AG04450 (cell line): Measurements from ENCODE around the gene LHX3. TPM values are rescaled to one million over a fixed set of nuclear protein-coding genes. Genes with fewer than 3 reads are reported as not detected.

Source experiments
- CTCF ChIA-PET: fragments of 300-600, 350-600 bp; formaldehyde crosslinking; extraction: SDS; loops from one replicate; lab custom pipeline; 2022; ENCODE audit warnings: antibody characterized with exemption, inconsistent platforms; lab: Charles Lee
- POLR2A ChIA-PET: fragments of 350-600 bp; formaldehyde crosslinking; extraction: SDS; loops from one replicate; lab custom pipeline; 2021; ENCODE audit warnings: antibody characterized with exemption, inconsistent platforms; lab: Yijun Ruan, JAX
- DNase-seq: peaks from one replicate; pipeline ENCODE4 v3.0.0-alpha.2; 2011; ENCODE audit warnings: low read depth, low spot score
- H3K27ac ChIP-seq: one replicate; pipeline ENCODE4 v1.5.1; 2012; ENCODE audit warnings: low read depth, low read length, control low read depth
- H3K27me3 ChIP-seq: one replicate; pipeline ENCODE4 v1.6.0; 2012; ENCODE audit warnings: low read length; ENCODE audit not compliant: control insufficient read depth, insufficient read depth
- H3K4me3 ChIP-seq: 2 replicates; pipeline ENCODE4 v1.5.1; 2011; ENCODE audit warnings: mild to moderate bottlenecking, low read depth, low read length, control low read depth
- H3K9me3 ChIP-seq: 2 replicates; pipeline ENCODE4 v1.5.1; 2012; ENCODE audit warnings: low read length; ENCODE audit not compliant: control insufficient read depth, insufficient read depth
- polyA plus RNA-seq: library from polyadenylated mRNA; depleted of rRNA; stranded (reverse); fragments of >200 nt; gene quantifications from 2 replicates; pipeline ENCODE4 v1.2.3, GENCODE V29; 2011
- TF ChIP-seq, protein P1 (sequence below): IDR thresholded peaks from 2 replicates; pipeline ENCODE4 v1.5.1; 2011; ENCODE audit warnings: low read depth, low read length, control low read depth, inconsistent platforms

Gene LHX3
- polyA plus RNA-seq, 1 experiment, result not detected

DNA sequence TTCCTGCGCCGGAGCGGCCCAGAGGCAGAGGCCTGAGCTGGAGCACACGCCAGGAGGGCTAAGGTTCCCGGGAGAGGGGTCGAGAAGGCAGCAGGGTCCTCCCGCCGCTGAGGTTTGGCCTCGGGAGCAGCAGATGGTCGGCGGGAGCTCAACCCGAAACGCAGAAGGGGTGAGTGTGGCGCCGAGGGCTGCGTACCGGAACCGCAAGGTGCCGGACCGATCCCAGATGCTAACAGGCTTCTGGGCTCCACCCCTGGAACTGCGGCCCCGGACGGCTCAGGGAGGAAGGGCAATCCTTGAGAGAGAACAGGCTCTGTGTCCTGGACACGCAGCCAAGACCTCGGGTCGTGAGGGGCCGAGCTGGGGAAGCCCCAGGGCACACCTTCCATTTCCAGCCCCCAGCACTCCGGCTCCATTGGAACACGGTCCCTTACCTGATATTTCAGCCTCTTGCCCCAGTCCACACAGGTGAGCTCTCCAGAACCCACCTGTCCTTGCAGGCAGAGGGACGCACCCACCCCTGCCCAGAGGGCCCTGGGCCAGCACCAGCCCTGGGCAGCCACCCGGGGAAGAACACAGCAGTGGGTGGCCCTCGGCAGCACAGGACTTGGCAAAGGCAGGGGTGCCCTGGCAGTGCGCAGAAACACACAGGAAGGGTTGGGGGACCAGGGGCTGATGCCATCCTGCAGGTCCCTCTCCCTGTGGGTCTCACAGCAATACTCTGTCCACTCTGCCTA, 1.4 kb downstream of the LHX3 start:
- no peaks in the 10 kb centered on the region; the same call in 1 of the 2 replicates for H3K9me3 ChIP-seq
- peaks cover 49% of the 10 kb centered on the region for H3K27me3 ChIP-seq
- TF ChIP-seq, protein P1, sequence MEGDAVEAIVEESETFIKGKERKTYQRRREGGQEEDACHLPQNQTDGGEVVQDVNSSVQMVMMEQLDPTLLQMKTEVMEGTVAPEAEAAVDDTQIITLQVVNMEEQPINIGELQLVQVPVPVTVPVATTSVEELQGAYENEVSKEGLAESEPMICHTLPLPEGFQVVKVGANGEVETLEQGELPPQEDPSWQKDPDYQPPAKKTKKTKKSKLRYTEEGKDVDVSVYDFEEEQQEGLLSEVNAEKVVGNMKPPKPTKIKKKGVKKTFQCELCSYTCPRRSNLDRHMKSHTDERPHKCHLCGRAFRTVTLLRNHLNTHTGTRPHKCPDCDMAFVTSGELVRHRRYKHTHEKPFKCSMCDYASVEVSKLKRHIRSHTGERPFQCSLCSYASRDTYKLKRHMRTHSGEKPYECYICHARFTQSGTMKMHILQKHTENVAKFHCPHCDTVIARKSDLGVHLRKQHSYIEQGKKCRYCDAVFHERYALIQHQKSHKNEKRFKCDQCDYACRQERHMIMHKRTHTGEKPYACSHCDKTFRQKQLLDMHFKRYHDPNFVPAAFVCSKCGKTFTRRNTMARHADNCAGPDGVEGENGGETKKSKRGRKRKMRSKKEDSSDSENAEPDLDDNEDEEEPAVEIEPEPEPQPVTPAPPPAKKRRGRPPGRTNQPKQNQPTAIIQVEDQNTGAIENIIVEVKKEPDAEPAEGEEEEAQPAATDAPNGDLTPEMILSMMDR, result no peak
- DNase-seq, result no peak
- ChIA-PET CTCF (no interaction called here), POLR2A (no interaction called here)
- no peak overlapping the region for H3K4me3 ChIP-seq
- no peak overlapping the region for H3K27ac ChIP-seq

DNA sequence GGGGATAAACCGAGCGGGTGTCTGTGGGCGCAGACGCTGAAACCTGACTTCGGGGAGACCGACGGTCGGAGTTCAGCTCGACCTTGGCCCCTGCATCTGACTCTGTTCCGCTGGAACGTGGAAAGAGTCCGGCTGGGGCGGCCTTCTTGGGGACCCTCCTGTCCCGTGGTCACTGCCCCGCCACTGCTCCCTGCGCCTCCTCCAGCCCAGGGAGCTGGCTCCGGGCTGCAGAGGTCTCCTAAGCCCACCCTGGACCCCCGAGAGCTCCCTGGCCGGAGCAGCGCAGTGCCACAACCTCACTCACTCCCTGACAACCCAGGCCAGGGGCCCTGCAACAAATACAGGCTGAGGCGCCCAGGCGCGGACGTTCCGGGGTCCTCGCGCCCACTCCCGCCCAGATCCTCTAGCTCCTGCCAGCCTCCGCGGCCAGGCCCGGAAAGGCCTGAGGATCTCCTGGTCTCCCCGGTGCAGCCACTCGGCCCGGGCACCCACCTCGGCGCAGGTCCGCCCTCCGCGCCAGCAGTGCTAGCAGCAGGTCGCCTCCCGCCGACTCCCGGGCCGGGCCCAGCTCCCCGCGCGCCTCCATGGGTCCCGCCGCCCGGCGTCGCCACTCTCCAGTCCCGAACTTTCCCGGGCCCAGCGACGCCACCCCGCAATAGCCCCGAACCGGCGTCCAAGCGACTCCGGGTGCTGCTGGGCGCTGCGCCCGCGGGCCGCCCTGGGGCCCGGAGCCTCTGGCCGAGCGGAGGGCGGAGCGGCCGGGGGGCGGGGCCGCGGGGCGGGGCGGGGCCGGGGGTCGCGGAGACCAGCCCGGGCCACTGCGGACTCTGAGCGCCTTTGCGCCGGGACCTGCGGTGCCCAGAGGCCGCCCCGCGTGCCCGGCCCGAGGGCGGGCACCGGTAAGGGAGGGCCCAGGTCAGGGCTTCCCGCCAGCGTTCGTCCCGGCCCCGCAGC, 2.2 kb downstream of the LHX3 start:
- H3K27ac ChIP-seq, result no peak overlapping the region
- no peak overlapping the region for H3K4me3 ChIP-seq
- no peaks in the 10 kb centered on the region; the same call in 1 of the 2 replicates for H3K9me3 ChIP-seq
- ChIA-PET CTCF (no interaction called here), POLR2A (interaction anchor here (0.5 kb wide), 1 partner anchor 43 kb away, joined by 3 read pairs; no protein-coding TSS in a partner anchor)
- TF ChIP-seq, protein P1, result no peak
- no peak for DNase-seq
- peaks cover 57% of the 10 kb centered on the region for H3K27me3 ChIP-seq

DNA sequence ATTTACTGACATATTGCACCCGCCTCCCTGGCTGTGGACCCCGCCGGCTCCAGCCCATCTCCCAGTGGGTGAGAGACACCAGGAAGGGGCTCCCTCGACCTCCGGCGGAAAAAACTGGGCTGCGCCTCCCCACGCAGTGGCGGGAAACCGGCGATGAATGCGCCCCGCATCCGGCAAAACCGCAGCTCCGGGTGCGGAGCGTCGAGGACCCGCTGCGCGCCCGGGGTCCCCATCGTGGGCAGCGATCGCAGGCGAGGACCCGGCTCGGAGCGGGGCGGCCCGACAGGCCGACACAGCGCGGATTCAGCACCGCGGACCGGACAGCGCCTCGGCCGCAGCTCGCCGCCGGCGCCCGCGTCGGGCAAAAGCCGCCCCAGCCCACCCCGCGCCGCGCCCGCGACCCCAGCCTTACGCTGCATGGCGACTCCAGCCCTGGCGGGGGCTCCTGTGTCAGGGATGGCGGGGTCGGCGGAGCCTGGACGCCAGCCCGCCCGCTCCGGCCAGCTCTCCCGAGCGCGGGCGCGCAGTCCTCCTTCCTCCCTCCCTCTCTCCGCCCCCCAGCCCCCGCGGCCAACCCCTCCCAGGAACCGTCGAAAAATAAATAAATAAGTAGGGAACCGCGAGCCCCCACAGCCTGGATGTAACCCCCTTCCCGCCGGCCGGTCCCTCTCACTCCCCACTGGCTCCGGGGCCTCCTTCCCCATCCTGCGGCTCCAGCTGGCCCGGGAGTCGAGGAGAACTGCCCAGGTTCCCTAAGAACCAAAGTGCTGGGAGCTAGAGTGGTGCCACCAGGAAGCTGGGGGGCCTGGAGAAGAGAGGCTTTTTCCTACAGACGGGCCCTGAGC, 3.1 kb downstream of the LHX3 start:
- CTCF ChIA-PET, result no interaction called here
- DNase-seq, result no peak

DNA sequence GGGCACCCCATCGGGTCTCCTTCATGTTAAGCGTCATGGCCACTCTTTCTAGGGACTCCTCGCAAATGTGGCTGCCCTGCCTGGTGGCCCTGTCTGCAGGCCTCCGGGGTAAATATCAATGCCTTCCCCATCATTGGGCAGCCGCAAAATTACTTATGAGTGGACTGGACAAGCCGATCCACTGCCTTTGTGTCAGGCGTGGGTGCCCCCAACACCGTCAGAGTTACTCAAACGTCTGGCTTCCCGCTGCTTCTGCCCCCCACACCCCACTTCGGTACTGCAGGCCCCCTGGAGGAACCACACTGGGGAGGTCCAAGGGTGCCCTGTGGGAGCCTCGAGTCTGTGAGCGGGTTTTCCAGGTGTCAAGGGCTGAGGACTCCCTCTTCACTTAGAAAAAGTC, 3.8 kb downstream of the LHX3 start:
- no peak for DNase-seq
- no peak overlapping the region for H3K4me3 ChIP-seq
- peaks cover 73% of the 10 kb centered on the region for H3K27me3 ChIP-seq
- CTCF ChIA-PET, result no interaction called here
- TF ChIP-seq, protein P1, result no peak
- no peaks in the 10 kb centered on the region; the same call in 1 of the 2 replicates for H3K9me3 ChIP-seq
- POLR2A ChIA-PET, result no interaction called here
- no peak overlapping the region for H3K27ac ChIP-seq

More for the DNA sequence above, 3.1 kb downstream of the LHX3 start:
- POLR2A ChIA-PET, result no interaction called here
- Histone ChIP-seq H3K27ac (no peak overlapping the region), H3K9me3 (no peaks in the 10 kb centered on the region; the same call in 1 of the 2 replicates), H3K4me3 (no peak overlapping the region), H3K27me3 (peaks cover 66% of the 10 kb centered on the region)
- TF ChIP-seq, protein P1, result no peak
